ENCODE data around the gene PDZD2. TPM values are rescaled to one million over a fixed set of nuclear protein-coding genes. Genes with fewer than 3 reads are reported as not detected.
A peak's percentile ranks its signal among the peaks of the same experiment; 100 is the strongest.

Gene PDZD2
- total and polyA plus RNA-seq, 7 donors, result 1.2 to 11.7 (median 7.1) TPM

DNA sequence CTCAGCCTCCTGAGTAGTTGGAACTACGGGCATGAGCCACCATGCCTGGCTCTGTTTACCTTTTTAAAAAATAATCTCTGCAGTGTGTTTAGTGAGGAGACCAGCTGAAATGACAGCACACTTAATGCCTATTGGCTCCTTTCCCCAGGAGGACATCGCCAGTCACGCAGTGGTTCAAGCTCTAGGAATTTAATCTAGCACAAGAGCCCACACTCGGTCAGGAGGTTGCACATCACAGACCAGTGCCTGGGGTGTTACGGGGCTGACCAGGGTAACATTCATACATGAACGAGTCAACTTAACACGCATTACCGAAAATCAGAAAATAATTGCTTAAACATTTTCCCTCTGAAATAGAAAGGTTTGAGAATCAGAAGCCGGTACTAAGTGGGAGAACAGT lies 318.2 kb downstream of the PDZD2 start:
- no peaks in the 10 kb centered on the region for H3K36me3 ChIP-seq
- peaks cover 0 to 15% (median 5%) of the 10 kb centered on the region in 4 donors for H3K4me1 ChIP-seq
- H3K9me3 ChIP-seq, result no peaks in the 10 kb centered on the region
- intact Hi-C loops (cut with DNase I), result no loop called here
- no peak for DNase-seq
- H3K27me3 ChIP-seq, result no peaks in the 10 kb centered on the region
- 90 to 92% methylated on average over 9 of the region's 9 CpGs for WGBS, 2 donors
- no peak overlapping the region for H3K4me3 ChIP-seq
- no peak for TF ChIP-seq POLR2A (IDR thresholded peaks at IDR 0.05)
- no peak for TF ChIP-seq POLR2AphosphoS5 (IDR thresholded peaks at IDR 0.05)
- TF ChIP-seq, protein P1, sequence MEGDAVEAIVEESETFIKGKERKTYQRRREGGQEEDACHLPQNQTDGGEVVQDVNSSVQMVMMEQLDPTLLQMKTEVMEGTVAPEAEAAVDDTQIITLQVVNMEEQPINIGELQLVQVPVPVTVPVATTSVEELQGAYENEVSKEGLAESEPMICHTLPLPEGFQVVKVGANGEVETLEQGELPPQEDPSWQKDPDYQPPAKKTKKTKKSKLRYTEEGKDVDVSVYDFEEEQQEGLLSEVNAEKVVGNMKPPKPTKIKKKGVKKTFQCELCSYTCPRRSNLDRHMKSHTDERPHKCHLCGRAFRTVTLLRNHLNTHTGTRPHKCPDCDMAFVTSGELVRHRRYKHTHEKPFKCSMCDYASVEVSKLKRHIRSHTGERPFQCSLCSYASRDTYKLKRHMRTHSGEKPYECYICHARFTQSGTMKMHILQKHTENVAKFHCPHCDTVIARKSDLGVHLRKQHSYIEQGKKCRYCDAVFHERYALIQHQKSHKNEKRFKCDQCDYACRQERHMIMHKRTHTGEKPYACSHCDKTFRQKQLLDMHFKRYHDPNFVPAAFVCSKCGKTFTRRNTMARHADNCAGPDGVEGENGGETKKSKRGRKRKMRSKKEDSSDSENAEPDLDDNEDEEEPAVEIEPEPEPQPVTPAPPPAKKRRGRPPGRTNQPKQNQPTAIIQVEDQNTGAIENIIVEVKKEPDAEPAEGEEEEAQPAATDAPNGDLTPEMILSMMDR (IDR thresholded peaks at IDR 0.05), result no peak
- TF ChIP-seq EP300 (IDR thresholded peaks at IDR 0.05), result no peak
- no peak overlapping the region for H3K27ac ChIP-seq

DNA sequence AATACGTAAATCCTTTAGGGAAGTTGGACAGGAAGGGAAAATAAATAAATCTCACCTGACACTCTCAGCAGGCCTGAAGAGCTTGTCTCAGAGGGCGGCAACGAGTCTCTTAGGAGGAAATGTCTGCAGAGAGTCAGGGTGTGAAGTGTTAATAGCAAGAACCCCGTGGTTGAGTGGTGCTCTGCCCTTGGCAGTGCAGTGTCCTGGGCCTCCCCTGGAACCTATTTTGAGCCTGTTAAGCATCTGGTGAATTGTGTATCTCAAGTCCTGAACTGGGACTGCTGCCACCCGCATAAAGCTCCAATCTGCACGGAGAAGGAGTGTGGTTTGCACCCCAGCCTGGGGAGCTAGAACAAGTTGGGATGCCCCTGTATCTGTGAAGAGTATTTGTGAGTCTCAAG lies 323.4 kb downstream of the PDZD2 start:
- peaks cover 0 to 26% (median 23%) of the 10 kb centered on the region in 4 donors for H3K4me1 ChIP-seq
- no peaks in the 10 kb centered on the region for H3K27me3 ChIP-seq
- no peak for DNase-seq
- H3K36me3 ChIP-seq, result no peaks in the 10 kb centered on the region
- intact Hi-C loops (cut with DNase I), result loop anchor here (10.0 kb wide), 1 partner anchor 52 kb away; no protein-coding TSS in a partner anchor
- TF ChIP-seq POLR2A (IDR thresholded peaks at IDR 0.05) (no peak), POLR2AphosphoS5 (IDR thresholded peaks at IDR 0.05) (no peak), EP300 (IDR thresholded peaks at IDR 0.05) (no peak)
- TF ChIP-seq, protein P1 (IDR thresholded peaks at IDR 0.05), result no peak
- H3K27ac ChIP-seq, result peak overlapping the region; percentile 38 to 63 (median 51)
- no peaks in the 10 kb centered on the region for H3K9me3 ChIP-seq
- H3K4me3 ChIP-seq, result no peak overlapping the region
- 33 to 49% methylated on average over 6 of the region's 6 CpGs for WGBS, 2 donors

DNA sequence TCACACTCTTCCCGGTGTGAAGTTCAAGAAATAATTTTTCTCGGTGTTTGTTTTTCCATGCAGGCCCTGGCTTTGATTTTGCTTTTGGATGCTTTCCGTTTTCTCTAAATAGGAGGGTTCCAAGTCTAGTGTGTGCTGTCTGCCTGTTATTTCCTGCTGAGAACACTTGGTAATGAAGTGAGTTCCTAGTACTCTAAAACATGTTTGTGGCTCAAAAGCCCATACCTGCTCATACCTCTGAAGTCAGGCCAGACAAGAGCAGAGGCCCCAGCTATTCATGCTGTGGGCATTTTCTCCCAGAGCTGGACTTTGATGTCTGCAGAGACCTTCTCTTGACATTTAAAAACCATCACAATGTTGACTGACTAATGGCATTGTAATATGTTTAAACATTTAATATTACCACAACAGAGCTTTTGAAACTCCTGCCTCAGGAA lies 324.0 kb downstream of the PDZD2 start:
- no peak for DNase-seq
- Histone ChIP-seq H3K27me3 (no peaks in the 10 kb centered on the region), H3K4me3 (no peak overlapping the region), H3K27ac (peak overlapping the region; percentile 38 to 63 (median 51)), H3K4me1 (peaks cover 0 to 26% (median 22%) of the 10 kb centered on the region in 4 donors), H3K36me3 (no peaks in the 10 kb centered on the region), H3K9me3 (no peaks in the 10 kb centered on the region)
- intact Hi-C loops (cut with DNase I), result loop anchor here (10.0 kb wide), 1 partner anchor 52 kb away; no protein-coding TSS in a partner anchor
- no peak for TF ChIP-seq EP300 (IDR thresholded peaks at IDR 0.05)
- WGBS, 2 donors, result 10 to 49% methylated on average over 3 of the region's 3 CpGs

DNA sequence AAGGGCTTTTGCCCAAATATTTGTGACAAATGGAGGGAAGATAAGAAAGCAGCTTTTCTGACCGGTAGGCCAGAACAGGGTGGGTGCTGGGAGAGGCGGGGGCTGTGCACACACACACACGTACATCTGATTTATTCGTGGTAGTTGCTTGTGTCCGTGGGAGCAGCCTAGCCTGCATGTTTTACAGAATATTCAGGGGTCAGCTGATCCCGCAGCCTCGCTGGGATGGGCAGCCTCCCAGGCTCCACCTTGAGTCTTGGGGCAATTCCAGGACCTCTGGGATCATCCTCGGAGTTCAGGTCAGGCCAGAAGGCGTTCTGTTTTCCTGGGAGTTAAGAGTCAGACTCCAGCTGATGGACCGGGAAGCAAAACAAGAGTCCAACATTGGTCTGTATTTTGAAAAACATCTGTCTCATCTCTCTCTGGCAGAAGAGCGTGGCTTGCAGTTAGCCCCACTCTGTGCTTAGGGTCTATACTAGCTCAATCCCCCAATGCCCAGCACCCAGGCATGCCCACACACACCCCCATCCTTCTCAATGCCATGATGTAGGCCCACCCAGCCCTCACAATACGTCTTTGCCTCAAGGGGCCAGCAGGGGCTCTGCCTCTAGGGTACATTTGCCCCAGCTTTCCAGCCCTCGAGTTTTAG lies 324.6 kb downstream of the PDZD2 start:
- TF ChIP-seq, protein P1 (IDR thresholded peaks at IDR 0.05), result no peak
- TF ChIP-seq POLR2A (IDR thresholded peaks at IDR 0.05) (no peak), EP300 (IDR thresholded peaks at IDR 0.05) (no peak)
- DNase-seq, result peak; percentile 67
- no peaks in the 10 kb centered on the region for H3K9me3 ChIP-seq
- WGBS, 2 donors, result 82 to 84% methylated on average over 13 of the region's 13 CpGs
- H3K27me3 ChIP-seq, result no peaks in the 10 kb centered on the region
- intact Hi-C loops (cut with DNase I), result loop anchor here (10.0 kb wide), 1 partner anchor 51 kb away; no protein-coding TSS in a partner anchor
- peaks cover 0 to 26% (median 22%) of the 10 kb centered on the region in 4 donors for H3K4me1 ChIP-seq
- H3K4me3 ChIP-seq, result no peak overlapping the region
- no peaks in the 10 kb centered on the region for H3K36me3 ChIP-seq
- H3K27ac ChIP-seq, result peak overlapping the region; percentile 38 to 63 (median 51)

DNA sequence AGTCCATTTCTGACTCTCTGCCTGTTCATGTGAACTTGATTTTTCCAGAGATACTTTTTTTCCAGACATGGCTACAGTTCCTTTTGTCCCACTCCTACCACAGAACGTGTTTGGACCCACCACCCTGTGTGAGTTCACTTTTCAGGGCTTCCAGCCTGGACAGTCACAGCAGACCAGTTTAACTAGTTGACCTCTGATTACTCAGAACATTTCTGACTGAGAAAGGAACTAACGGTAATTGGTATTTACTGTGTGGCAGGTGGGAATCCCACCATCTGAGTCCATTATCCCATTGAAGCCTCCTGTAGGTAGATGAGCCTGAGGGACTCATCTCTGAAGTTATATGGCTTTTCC lies 325.1 kb downstream of the PDZD2 start:
- intact Hi-C loops (cut with DNase I), result loop anchor here (10.0 kb wide), 1 partner anchor 51 kb away; no protein-coding TSS in a partner anchor
- no peak for DNase-seq
- no peaks in the 10 kb centered on the region for H3K27me3 ChIP-seq
- TF ChIP-seq, protein P1 (IDR thresholded peaks at IDR 0.05), result no peak
- TF ChIP-seq POLR2A (IDR thresholded peaks at IDR 0.05) (no peak), EP300 (IDR thresholded peaks at IDR 0.05) (no peak), POLR2AphosphoS5 (IDR thresholded peaks at IDR 0.05) (no peak)
- H3K27ac ChIP-seq, result peak overlapping the region in 3 of 4 donors; percentile 49 to 63 (median 53)
- 86 to 88% methylated on average over 2 of the region's 2 CpGs for WGBS, 2 donors
- no peak overlapping the region for H3K4me3 ChIP-seq
- no peaks in the 10 kb centered on the region for H3K9me3 ChIP-seq
- no peaks in the 10 kb centered on the region for H3K36me3 ChIP-seq
- H3K4me1 ChIP-seq, result peaks cover 0 to 26% (median 22%) of the 10 kb centered on the region in 4 donors

All from sigmoid colon (tissue), 7 donors.